ENCODE measurements around the gene RARRES2.

Gene RARRES2

DNA sequence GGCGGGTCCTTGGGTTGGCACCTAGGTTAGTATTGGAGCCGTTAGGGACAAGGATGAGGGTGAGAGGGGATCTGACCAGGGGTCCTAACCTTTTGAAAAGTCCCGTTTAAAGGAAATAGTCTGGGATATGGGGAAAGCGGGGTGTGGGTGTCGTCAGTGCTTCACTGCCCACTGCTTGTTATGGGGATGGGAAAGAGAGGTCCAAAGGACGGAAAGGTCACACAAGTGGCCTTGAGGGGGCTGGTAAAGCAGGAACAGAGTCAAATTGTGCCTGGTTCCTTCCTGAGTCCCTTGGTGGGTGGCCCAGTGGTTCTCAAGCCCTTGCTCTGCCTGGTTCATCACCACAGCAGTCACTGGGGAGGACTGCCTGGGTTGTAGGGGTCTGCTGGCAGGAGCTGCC lies 35.1 kb upstream of the RARRES2 start:
- DNase-seq = no peak

GRCh38 chr7:150375662-150376521 lies 34.5 kb upstream of the RARRES2 start:
- no peak for DNase-seq

DNA sequence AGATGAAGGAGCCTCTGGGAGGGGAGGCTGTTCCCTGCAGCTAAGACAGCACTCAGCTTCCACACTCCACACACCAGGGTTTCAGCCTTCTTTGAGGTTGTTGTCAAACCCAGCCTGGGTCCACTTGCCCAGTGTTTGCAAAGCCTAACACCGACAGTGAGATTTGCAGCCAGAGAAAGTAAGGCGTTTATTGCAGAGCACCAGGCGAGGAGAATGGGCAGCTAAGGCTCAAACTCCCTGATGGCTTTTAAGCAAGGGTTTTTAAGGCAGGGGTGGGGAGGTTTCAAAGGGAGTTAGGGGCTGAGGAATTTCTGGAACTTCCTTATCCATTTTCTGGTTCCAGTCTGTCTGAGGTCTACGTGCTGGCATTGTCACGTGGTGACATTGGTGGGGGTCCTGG lies 33.0 kb upstream of the RARRES2 start:
- DNase-seq = no peak

DNA sequence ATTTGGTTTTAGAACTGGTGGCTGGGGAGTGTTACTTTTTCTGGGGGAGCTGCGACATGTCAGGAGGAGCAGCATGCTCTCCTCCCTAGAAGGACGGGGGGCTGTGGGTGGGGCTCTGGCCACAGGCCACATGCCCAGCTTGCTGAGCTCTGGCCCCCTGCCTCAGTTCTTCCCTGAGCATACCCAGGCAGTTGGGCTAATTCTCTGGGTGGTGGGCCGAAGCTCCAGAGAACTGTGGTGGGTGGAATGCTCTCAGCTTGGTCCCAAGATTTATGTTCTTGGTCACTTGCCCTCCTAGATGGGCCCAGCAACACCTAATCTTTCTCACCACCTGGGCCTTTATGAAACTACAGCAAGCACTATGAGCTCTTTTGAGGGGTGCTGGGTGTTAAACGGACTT lies 32.6 kb upstream of the RARRES2 start:
- no peak for DNase-seq

DNA sequence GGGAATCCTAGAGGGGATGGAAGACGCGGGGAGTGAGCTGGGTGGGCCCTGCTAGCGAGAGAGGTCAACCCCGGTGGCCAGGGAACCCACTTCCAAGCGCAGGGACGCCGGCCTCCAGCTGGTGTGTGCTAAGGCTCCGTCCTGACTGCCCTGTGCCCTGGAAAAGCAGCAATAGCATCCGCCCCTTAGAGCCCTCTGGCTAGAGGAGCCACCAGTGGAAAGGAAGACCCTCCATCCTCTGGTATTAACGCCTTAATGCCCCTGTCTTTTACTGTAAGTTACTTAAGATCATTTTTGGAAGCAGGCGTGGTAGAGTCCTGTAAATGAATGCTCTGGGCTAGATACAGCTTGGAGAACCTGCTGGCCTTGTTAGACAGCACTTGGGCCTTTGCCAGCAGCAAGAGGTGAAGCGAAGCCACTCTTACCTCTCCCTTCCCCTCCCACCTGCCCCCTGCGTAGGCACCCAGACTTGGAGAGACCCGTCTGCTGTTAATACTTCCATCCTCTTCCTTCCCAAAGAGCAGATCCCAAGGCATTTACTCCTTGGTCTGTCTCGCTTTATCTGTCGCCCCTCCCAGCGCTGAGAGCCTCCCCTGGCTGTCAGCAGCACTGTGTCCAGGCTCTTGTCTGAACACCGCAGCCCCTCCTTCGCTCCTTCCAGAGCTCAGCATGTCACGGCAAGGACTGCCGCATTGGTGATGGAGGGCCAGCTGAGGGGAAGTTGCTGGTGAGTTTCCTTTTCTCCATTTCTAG lies 31.8 kb upstream of the RARRES2 start:
- DNase-seq = no peak

DNA sequence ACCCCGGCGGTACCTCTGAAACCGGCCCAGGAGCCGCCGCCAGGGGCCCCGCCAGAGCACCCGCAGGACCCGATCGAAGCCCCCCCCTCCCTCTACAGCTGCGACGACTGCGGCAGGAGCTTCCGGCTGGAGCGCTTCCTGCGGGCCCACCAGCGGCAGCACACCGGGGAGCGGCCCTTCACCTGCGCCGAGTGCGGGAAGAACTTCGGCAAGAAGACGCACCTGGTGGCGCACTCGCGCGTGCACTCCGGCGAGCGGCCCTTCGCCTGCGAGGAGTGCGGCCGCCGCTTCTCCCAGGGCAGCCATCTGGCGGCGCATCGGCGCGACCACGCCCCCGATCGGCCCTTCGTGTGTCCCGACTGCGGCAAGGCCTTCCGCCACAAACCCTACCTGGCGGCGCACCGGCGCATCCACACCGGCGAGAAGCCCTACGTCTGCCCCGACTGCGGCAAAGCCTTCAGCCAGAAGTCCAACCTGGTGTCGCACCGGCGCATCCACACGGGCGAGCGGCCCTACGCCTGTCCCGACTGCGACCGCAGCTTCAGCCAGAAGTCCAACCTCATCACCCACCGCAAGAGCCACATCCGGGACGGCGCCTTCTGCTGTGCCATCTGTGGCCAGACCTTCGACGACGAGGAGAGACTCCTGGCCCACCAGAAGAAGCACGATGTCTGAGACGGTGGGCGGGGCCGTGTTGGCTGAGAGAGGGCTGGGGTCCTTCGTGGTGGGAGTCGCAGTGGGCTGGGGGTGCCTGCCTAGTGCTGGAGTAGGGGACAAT lies 31.0 kb upstream of the RARRES2 start:
- no peak for DNase-seq

- DNase-seq = no peak
Observed at GRCh38 chr7:150371996-150372270, 30.5 kb upstream of the RARRES2 start.

GRCh38 chr7:150371131-150371995 lies 29.9 kb upstream of the RARRES2 start:
- no peak for DNase-seq

DNA sequence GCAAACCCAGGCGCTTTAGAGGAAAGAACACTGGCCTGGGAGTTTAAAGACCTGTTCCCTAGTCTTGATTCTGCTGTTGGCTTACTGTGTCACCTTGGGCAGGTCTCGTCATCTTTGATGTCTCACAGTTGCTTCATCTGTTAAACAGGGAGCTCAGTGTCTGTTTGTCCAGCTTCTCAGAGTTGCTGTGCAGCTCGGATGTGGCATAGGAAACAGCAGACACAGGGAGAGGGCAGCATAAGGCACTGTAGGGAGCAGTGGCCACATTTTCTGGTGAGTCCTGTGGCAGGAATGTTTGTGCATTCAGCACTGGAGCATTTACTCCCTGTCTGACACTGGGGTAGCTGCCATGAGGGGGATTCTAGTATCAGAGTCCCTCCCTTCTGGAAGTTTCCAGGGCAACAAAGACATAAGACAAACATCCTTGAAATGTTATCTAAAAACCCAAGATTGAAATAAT lies 29.2 kb upstream of the RARRES2 start:
- DNase-seq = no peak

GRCh38 chr7:150369748-150370501 lies 28.5 kb upstream of the RARRES2 start:
- no peak for DNase-seq

DNA sequence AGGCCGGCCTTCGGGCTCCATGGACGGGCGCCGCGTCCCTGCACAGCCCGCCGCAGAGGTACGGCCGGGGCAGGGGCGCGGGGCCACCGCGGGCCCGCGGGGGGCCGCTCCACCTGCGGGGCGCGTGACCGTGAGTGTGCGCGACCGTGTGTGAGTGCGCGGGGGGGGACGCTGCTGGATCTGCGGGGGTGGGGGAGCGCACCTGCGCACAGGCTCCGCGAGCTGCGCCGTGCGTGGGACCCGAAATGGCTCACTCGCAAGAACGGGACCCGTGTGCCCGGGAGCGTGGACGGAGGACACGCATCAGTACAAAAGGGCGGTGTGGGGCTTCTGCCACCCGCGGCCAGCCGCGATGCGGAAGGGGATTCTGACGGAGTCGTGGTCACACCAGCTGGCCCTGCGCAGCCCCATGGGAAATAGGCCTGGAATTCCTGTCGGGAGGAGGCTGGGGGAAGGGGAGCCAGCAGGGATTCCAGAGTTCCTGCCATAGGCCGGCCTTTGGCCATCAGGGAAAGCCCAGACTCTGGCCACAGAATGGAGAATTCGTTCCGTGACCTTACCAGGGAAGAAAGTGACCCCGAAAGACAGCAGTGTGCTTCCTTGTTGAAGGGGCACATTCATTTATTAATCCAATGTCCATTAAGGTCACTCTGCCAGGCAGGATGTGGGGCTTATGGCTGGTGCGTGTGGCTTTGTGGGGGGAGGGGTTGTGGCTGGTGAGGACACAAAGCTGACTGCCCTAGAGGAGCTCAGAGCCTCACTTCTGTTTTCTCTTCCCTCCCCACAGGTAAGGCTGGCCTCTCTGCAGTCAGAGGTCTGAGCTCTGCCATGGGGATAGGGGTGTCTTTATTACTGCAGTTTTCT lies 27.7 kb upstream of the RARRES2 start:
- peak; percentile 32 to 38 for DNase-seq

DNA sequence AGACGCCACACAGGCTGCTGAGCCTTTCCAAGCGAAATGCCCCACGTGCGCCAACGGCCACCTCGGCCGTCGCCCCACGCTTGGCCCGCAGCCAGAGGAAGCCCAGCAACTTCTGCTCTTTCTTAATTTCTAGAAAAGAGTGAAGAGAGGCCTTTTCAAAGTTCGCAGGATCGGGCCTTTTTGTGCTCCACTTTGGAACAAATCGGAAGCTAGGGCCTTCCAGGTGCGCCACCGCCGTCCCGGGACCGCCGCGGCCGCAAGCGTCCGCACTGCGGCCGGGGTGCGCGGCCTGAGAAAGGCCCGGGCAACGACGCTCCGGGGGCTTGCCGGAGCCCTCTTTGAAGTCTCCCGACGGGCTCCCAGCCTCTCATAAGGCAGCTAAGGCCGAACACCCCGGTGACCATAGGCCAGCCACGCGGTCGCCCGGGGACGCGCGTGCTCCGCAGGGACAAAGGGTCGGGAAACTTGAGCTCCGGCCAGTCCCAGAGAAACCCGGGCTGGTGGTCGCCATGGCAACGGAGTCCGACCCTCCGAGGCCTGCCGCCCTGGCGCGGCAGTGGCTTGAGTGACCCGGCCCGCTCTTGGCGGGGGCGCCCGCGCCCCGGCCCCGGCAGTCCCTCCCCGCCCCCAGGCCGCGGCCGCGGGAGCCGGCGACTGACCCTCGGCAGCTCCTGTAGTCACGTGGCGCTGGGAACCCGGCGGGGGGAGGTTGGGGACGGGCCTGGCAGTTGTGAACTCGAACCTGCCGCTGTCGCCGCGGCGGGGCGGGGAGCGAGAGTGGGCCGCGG lies 26.9 kb upstream of the RARRES2 start, which contains the start of gene REPIN1:
Gene REPIN1 (plus strand): TSS at position 727 of the 788 bp plus-strand sequence. CDS start 890 bp downstream, outside the sequence.
- DNase-seq = peak; percentile 70 to 74

DNA sequence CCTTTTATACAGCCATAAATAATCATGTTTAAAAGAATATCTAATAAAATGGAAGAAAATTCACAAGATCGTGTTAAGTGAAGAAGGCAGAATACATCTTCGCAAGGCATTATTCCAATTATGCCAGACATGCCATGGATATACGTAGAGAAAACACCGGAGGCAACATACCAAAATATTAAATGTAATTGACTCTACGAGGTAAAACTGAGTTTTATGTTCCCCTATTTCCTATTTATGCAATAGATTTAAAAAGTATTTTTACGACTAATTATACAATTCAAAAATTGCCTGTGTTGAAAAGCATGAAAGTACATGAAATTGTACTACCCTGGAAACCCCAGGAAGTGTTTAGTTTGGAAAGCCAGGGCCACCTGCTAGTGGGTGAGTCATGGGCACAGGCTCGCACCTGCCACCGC lies 26.3 kb upstream of the RARRES2 start:
- no peak for DNase-seq

- peak; percentile 69 to 71 for DNase-seq
Observed at GRCh38 chr7:150365673-150366398, 24.4 kb upstream of the RARRES2 start.

- no peak for DNase-seq
Observed at GRCh38 chr7:150365194-150365593, 23.8 kb upstream of the RARRES2 start.

- DNase-seq = peak; percentile 76 to 83
Observed at GRCh38 chr7:150363872-150364271, 22.4 kb upstream of the RARRES2 start.

- no peak for DNase-seq
Observed at GRCh38 chr7:150363370-150363769, 21.9 kb upstream of the RARRES2 start.

- no peak for DNase-seq
Observed at GRCh38 chr7:150361807-150362621, 20.6 kb upstream of the RARRES2 start.
